ENCODE measurements around the gene MRPL44. TPM values are rescaled to one million over a fixed set of nuclear protein-coding genes. Genes with fewer than 3 reads are reported as not detected.

The MRPL44 gene
- total and polyA plus RNA-seq, 2 of the 13 experiments (the other 11 are each of a cell fraction or from before 2014, with no cell fraction given), result 38.4 to 78.0 TPM

- no peak; the same call in 1 of the 2 replicates for TF ChIP-seq E2F1 (CRISPR knock-in tag; IDR thresholded peaks at IDR 0.05)
- no peak for TF ChIP-seq NFRKB (IDR thresholded peaks at IDR 0.05)
- 0 out of 2 replicates have a peak, but pooled peaks have one; percentile 68 for TF ChIP-seq ZNF567 (CRISPR knock-in tag; IDR thresholded peaks at IDR 0.05; ENCODE audit: borderline replicate concordance)
- no peak; the same call in 1 of the 2 replicates for TF ChIP-seq MEIS1 (CRISPR knock-in tag; IDR thresholded peaks at IDR 0.05; ENCODE audit: borderline replicate concordance)
- no peak for TF ChIP-seq MXD3 (CRISPR knock-in tag; IDR thresholded peaks at IDR 0.05)
- TF ChIP-seq HNRNPLL (IDR thresholded peaks at IDR 0.05; ENCODE audit: low read depth, low read length, poor library complexity, severe bottlenecking), result no peak
- no peak for TF ChIP-seq ZBTB14 (CRISPR knock-in tag; IDR thresholded peaks at IDR 0.05)
- peak; percentile 37; the same call in 1 of the 2 replicates for TF ChIP-seq TFAP4 (IDR thresholded peaks at IDR 0.05; ENCODE audit: borderline replicate concordance, low read depth)
- TF ChIP-seq ZNF784 (CRISPR knock-in tag; IDR thresholded peaks at IDR 0.05; ENCODE audit: borderline replicate concordance), result peak; percentile 39; the same call in 1 of the 2 replicates
- TF ChIP-seq ZNF563 (CRISPR knock-in tag; IDR thresholded peaks at IDR 0.05), result no peak
- no peak for TF ChIP-seq ZBTB4 (CRISPR knock-in tag; IDR thresholded peaks at IDR 0.05; ENCODE audit: borderline replicate concordance)
- no peak for TF ChIP-seq SETDB1 (CRISPR knock-in tag; IDR thresholded peaks at IDR 0.05; ENCODE audit: borderline replicate concordance)
- TF ChIP-seq ATAD3A (CRISPR knock-in tag; IDR thresholded peaks at IDR 0.05), result no peak
- TF ChIP-seq ZNF790 (CRISPR knock-in tag; IDR thresholded peaks at IDR 0.05; ENCODE audit: borderline replicate concordance), result no peak
- peak; percentile 58; the same call in 1 of the 2 replicates for TF ChIP-seq NFKB2 (CRISPR knock-in tag; IDR thresholded peaks at IDR 0.05; ENCODE audit: borderline replicate concordance)
- TF ChIP-seq TFDP2 (CRISPR knock-in tag; IDR thresholded peaks at IDR 0.05), result peak; percentile 61
- no peak for TF ChIP-seq ZNF10 (CRISPR knock-in tag; IDR thresholded peaks at IDR 0.05; ENCODE audit: borderline replicate concordance, low read depth)
Observed at GRCh38 chr2:223908304-223908998, 48.8 kb upstream of the MRPL44 start (continued).

Measured in HepG2 (cell line).